ENCODE results near the gene ZSWIM5.
"Not testable (repeated sequence)": the region's sequence is repeated elsewhere in the genome, so short reads cannot be mapped to it uniquely, and the experiment has no call there.

ZSWIM5 gene

DNA sequence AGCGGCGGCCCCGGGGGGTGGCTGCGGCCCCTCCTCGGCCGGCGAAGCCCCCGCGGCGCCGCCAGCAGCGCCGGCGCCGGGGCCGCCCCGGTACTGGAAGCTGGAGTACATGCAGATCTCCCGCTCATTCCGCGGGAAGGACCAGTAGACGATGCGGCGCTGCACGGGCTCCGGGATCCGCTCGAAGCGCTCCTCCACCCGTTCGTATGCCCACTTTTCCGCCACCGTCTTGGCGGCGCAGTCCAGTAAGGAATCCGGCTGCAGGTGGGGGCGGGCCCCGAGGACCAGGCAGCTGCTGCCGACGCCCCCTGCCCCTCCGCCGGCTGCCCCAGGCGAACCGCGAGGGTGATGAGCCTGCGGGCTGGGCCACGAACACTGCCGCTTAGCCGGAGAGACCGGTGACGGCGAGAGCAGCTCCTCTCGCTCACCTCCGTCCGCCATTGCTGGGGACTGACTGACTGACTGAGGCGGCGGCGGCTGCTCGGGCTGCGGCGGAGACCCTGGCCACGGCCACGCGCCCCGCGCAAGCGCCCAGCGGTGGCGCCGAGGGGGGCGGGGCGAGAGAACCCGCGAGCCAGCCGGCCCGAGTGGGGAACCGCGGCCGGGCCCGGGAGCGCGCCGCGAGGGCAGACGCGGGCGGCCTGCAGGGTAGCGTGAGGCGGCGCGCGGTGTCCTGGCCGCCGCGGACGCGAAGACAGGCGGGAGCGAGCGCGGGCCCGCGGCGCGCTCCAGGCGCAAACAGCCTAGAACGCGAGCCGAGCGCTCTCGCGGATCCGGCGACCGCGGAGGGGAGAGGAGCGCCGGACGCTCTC is at the start of gene ZSWIM5:
Gene ZSWIM5 (minus strand): TSS at position 696 of the 812 bp plus-strand sequence. CDS start 255 bp downstream, at position 441.
- DNase-seq: peak; percentile 74

DNA sequence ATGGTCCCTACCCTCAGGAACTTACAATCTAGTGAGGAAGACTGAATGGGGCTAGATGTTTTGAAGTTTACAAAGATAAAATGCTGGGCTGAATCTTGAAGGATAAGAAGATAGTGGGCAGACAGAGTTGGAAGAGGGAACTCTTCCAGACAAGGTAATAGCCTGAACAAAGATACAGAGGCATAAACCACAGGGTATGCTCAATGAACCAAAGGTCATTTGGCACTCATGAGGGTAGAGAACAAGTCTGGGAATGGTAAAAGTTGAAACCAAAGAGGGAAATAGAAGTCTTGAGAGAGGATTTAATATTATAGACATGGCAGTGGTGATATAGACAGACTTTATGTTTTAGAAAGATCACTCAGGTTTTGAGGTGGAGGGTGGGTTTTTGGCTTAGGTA is 48.1 kb upstream of the ZSWIM5 start:
- DNase-seq: no peak

DNA sequence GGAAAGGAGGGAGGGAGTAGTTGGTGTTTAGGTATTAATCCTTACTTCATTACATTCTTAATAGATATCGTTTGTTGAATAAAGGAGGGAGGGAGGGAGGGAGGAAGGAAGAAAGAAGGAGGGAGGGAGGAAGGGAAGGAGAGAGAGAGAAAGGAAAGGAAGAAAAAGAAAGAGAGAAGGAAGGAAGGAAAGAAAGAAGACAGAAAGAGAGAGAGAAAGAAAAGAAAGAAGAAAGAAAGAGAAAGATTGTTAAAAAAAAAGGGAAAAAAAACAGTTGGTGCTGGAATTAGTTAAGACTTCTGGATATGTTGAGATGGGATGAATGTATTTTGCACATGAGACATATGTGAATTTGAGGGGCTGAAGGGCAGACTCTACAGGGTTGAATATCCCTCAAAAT is 44.1 kb upstream of the ZSWIM5 start:
- DNase-seq: no peak

GRCh38 chr1:45248004-45248403 is 41.6 kb upstream of the ZSWIM5 start:
- not testable (repeated sequence) for DNase-seq

DNA sequence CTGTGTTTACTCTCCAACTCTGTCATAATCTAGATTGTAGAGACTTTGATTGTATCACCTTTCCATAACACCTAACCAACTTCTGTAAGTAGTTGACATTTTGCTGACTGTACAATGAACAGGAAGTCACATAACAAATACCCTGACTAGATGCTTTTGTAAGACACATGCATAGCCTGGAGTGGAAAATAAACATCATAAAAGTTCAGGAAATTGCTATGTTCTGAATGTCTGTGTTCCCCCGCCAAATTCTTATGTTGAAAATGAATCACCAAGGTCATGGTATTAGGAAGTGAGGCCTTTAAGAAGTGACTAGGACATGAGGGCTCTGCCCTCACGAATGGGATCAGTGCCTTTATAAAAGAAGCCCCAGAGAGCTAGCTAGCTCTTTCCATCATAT is 40.4 kb upstream of the ZSWIM5 start:
- no peak for DNase-seq

DNA sequence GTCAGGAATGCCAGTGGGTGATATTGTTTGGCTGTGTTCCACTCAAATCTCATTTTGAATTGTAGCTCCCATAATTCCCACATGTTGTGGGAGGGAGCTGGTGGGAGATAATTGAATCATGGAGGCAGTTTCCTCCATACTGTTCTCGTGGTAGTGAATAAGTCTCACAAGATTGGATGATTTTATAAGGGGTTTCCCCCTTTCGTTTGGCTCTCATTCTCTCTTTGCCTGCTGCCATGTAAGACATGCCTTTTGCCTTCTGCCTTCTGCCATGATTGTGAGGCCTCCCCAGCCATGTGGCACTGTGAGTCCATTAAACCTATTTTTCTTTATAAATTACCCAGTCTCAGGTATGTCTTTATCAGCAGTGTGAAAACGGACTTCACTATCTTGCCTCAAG is 40.0 kb upstream of the ZSWIM5 start:
- not testable (repeated sequence) for DNase-seq

DNA sequence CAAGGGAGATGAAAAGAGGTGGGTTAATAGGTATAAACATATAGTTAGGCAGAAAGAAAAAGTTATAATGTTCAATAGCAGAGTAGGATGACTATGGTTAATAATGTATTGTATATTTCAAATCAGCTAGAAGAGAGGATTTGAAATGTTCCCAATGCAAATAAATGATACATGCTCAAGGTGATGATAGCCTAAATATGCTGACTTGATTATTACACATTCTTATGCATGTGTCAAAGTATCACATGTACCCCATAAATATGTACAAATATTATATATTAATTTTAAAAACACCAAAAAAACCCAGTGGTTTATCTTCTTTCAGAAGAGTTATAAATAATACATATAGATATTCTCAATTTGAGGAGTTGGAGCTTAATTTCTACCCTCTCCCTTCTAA is 38.3 kb upstream of the ZSWIM5 start:
- DNase-seq: no peak

GRCh38 chr1:45243476-45244343 is 37.3 kb upstream of the ZSWIM5 start:
- DNase-seq: no peak

DNA sequence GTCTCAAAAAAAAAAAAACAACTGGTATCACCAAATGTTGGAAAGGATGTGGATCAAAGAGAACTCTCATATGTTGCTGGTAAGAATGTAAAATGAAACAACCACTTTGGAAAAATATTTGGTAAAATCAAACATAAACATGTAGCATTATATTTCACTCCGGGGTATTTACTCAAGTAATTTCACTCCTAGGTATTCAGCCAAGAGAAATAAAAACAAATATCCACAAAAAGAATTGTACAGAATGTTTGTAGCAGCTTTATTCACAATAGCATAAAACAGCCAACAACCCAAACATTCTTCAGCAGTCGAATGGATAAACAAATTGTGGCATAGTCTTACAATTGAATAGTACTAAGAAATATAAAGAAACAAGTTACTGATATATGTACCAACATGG is 32.4 kb upstream of the ZSWIM5 start:
- no peak for DNase-seq

DNA sequence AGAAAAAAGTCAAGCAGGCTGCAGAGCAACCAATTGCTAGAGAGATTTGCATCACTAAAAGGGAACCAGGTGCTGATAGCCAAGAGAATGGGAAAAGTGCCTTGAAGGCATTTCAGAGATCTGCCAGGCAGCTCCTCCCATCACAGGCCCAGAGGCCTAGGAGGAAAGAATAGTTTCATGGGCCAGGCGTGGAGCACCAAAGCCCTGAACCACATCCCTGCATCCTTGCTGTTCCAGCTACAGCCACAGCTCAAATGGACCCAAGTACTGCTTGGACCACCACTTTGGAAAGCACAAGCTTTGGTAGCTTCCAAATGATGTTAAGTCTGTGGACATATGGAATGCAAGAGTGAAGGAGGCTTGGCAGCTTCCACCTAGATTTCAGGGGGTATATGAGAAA is 29.7 kb upstream of the ZSWIM5 start:
- DNase-seq: no peak

DNA sequence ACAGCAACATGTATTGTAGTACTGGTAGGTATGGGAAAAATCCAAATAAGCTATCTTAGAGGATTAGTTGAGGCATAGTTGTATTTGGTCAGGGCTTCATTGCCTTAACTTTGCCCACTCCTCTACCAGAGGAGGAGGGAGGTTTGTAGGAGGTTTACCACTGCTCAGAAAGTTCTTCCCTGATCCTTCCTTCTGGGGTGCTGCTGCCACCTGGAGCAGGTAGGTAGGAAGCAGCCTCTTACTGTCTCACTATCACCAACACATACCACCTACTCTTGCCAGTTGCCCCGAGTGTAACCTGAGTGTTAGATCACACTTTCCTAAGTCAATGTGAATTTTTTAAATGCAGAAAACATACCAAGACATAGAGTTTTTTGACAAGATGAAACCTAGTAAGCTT is 24.1 kb upstream of the ZSWIM5 start:
- no peak for DNase-seq

- no peak for DNase-seq
Observed at GRCh38 chr1:45225598-45225997, 19.2 kb upstream of the ZSWIM5 start.

GRCh38 chr1:45223710-45224109 is 17.3 kb upstream of the ZSWIM5 start:
- not testable (repeated sequence) for DNase-seq

- no peak for DNase-seq
Observed at GRCh38 chr1:45221716-45222115, 15.3 kb upstream of the ZSWIM5 start.

DNA sequence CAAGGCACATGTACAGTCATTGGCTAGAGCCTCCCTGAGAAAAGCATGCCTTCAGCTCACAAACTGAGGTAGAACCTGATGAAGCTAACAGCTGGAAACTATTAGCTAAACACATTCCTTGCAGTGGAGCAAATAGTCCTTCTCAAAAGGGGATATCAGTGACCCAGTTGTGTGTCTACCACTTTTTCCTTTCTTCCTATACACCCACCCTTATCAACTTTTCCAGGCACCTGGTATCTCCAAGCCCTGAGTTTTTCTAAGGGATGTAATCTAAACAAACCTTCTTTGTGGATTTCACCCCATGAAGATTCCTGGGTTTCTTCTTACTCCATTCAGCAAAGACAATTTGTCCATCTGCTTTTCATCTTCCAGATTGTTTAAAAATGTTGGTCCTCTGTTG is 10.5 kb upstream of the ZSWIM5 start:
- no peak for DNase-seq

GRCh38 chr1:45216200-45216541 is 9.8 kb upstream of the ZSWIM5 start:
- no peak for DNase-seq

DNA sequence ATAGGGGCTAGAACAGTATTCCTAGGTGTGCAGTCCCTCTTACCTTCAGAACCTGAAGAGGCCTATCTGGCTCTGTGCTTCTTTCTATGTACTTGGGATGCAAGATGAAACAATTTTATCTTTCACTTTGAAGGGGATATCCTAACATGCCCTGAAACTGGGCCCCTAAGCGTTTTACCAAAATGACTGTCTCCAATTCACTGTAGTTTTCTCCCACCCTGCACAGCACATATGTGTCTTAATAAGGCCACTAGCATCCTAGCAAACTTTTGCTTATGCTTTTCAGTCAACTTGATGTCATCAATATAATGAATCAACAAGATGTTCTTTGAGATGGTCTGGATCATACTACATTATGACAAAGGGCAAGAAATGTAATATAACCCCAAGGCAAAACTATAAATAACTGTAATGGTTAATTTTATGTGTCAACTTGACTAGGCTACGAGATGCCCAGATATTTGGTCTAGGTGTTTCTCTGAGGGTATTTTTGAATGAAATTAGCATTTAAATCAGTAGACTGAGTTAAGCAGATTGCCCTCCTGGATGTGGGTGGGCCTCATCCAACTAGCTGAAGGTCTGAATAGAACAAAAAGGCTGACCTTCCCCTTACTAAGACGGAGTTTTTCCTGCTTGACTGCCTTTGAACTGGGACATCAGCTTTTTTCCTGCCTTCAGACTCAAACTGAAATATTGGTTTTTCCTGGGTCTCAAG is 9.2 kb upstream of the ZSWIM5 start:
- no peak for DNase-seq

- DNase-seq: no peak
Observed at GRCh38 chr1:45213892-45214291, 7.5 kb upstream of the ZSWIM5 start.

GRCh38 chr1:45211076-45211475 is 4.7 kb upstream of the ZSWIM5 start:
- DNase-seq: no peak

GRCh38 chr1:45206808-45207623 is 611 bp upstream of the ZSWIM5 start:
- no peak for DNase-seq

- peak; percentile 28 for DNase-seq
Observed at GRCh38 chr1:45205011-45205909, 1.1 kb downstream of the ZSWIM5 start.

Measured in NCI-H1092 (cell line).